Stimulated activated naive CD8-positive, alpha-beta T cell treated with anti-CD3 and anti-CD28 coated beads, Interleukin-15, amount 100 ng/mL, for 72 hours (primary cell): Measurements from ENCODE around the gene ANKS1B.

Source experiments
- ATAC-seq: fragments of 150-1000 bp; cut with Tn5 transposase; 2 replicates; pipeline ENCODE4 v1.10.0; 2021; ENCODE audit warnings: mild to moderate bottlenecking, moderate library complexity
- DNase-seq, 2 donors: peaks; one replicate each; pipeline ENCODE4 v3.0.0; 2021 to 2022
- H3K27ac Mint-ChIP-seq, 2 donors: one replicate each; pipeline ENCODE4 v1.8.0; 2022; ENCODE audit warnings: mild to moderate bottlenecking in 2 of 2, mixed read lengths in 2 of 2, moderate library complexity in 2 of 2
- H3K27me3 Mint-ChIP-seq: one replicate; pipeline ENCODE4 v1.8.0; 2022; ENCODE audit warnings: mixed read lengths
- H3K4me1 Mint-ChIP-seq: one replicate; pipeline ENCODE4 v1.8.0; 2022; ENCODE audit warnings: mild to moderate bottlenecking, mixed read lengths
- H3K4me3 Mint-ChIP-seq, 2 donors: one replicate each; pipeline ENCODE4 v1.8.0; 2022; ENCODE audit warnings: mild to moderate bottlenecking in 2 of 2, mixed read lengths in 2 of 2, moderate library complexity in 1 of 2
- H3K9me3 Mint-ChIP-seq, 2 donors: one replicate each; pipeline ENCODE4 v1.8.0; 2022; ENCODE audit warnings: mixed read lengths in 2 of 2

ANKS1B gene

GRCh38 chr12:99154983-99155336 is 829.8 kb downstream of the ANKS1B start:
- no peak for ATAC-seq
- H3K4me3 Mint-ChIP-seq, result no peak overlapping the region

GRCh38 chr12:99154216-99154982 is 830.3 kb downstream of the ANKS1B start:
- no peaks in the 10 kb centered on the region for H3K27me3 Mint-ChIP-seq

More at GRCh38 chr12:99154983-99155336, 829.8 kb downstream of the ANKS1B start:
- no peak for DNase-seq
- Mint-ChIP-seq H3K4me1 (no peaks in the 10 kb centered on the region), H3K9me3 (no peaks in the 10 kb centered on the region), H3K27ac (no peak overlapping the region), H3K27me3 (no peaks in the 10 kb centered on the region)

GRCh38 chr12:99153293-99153692 is 831.4 kb downstream of the ANKS1B start:
- Mint-ChIP-seq H3K4me1 (no peaks in the 10 kb centered on the region), H3K4me3 (no peak overlapping the region), H3K9me3 (no peaks in the 10 kb centered on the region), H3K27ac (no peak overlapping the region), H3K27me3 (no peaks in the 10 kb centered on the region)
- DNase-seq (no peak), ATAC-seq (no peak)

More at GRCh38 chr12:99154216-99154982, 830.3 kb downstream of the ANKS1B start:
- Mint-ChIP-seq H3K4me3 (no peak overlapping the region), H3K4me1 (no peaks in the 10 kb centered on the region), H3K9me3 (no peaks in the 10 kb centered on the region), H3K27ac (no peak overlapping the region)
- ATAC-seq (no peak), DNase-seq (no peak)

- no peak overlapping the region for H3K27ac Mint-ChIP-seq
- no peaks in the 10 kb centered on the region for H3K9me3 Mint-ChIP-seq
- DNase-seq (no peak), ATAC-seq (no peak)
- no peaks in the 10 kb centered on the region for H3K4me1 Mint-ChIP-seq
- H3K27me3 Mint-ChIP-seq, result no peaks in the 10 kb centered on the region
- no peak overlapping the region for H3K4me3 Mint-ChIP-seq
Observed at GRCh38 chr12:99152337-99152736, 832.4 kb downstream of the ANKS1B start.

GRCh38 chr12:99151744-99152143 is 833.0 kb downstream of the ANKS1B start:
- H3K27ac Mint-ChIP-seq, result no peak overlapping the region
- H3K4me1 Mint-ChIP-seq, result no peaks in the 10 kb centered on the region
- no peak overlapping the region for H3K4me3 Mint-ChIP-seq
- H3K9me3 Mint-ChIP-seq, result no peaks in the 10 kb centered on the region
- no peak for DNase-seq
- H3K27me3 Mint-ChIP-seq, result no peaks in the 10 kb centered on the region
- ATAC-seq, result no peak

GRCh38 chr12:99147130-99147529 is 837.6 kb downstream of the ANKS1B start:
- Mint-ChIP-seq H3K27ac (no peak overlapping the region), H3K4me1 (no peaks in the 10 kb centered on the region), H3K9me3 (peaks cover 7 to 13% of the 10 kb centered on the region in 2 donors), H3K4me3 (no peak overlapping the region), H3K27me3 (no peaks in the 10 kb centered on the region)
- no peak for DNase-seq
- ATAC-seq, result no peak

- no peak overlapping the region for H3K27ac Mint-ChIP-seq
- H3K4me1 Mint-ChIP-seq, result no peaks in the 10 kb centered on the region
- no peaks in the 10 kb centered on the region for H3K27me3 Mint-ChIP-seq
- H3K9me3 Mint-ChIP-seq, result peaks cover 7 to 17% of the 10 kb centered on the region in 2 donors
- no peak overlapping the region for H3K4me3 Mint-ChIP-seq
- DNase-seq (no peak), ATAC-seq (no peak)
Observed at GRCh38 chr12:99146730-99147129, 838.0 kb downstream of the ANKS1B start.

- Mint-ChIP-seq H3K4me1 (no peaks in the 10 kb centered on the region), H3K27ac (no peak overlapping the region), H3K4me3 (no peak overlapping the region), H3K9me3 (peaks cover 7 to 21% of the 10 kb centered on the region in 2 donors), H3K27me3 (no peaks in the 10 kb centered on the region)
- no peak for DNase-seq
- ATAC-seq, result no peak
Observed at GRCh38 chr12:99146185-99146584, 838.6 kb downstream of the ANKS1B start.

- Mint-ChIP-seq H3K4me3 (no peak overlapping the region), H3K27me3 (no peaks in the 10 kb centered on the region), H3K9me3 (peaks cover 7 to 27% of the 10 kb centered on the region in 2 donors), H3K27ac (no peak overlapping the region), H3K4me1 (no peaks in the 10 kb centered on the region)
- no peak for DNase-seq
- ATAC-seq, result no peak
Observed at GRCh38 chr12:99142651-99143050, 842.1 kb downstream of the ANKS1B start.

GRCh38 chr12:99140017-99140720 is 844.6 kb downstream of the ANKS1B start:
- no peaks in the 10 kb centered on the region for H3K27me3 Mint-ChIP-seq
- no peak overlapping the region for H3K27ac Mint-ChIP-seq
- DNase-seq (no peak), ATAC-seq (no peak)
- no peaks in the 10 kb centered on the region for H3K4me1 Mint-ChIP-seq
- no peak overlapping the region for H3K4me3 Mint-ChIP-seq
- H3K9me3 Mint-ChIP-seq, result peaks cover 4 to 30% of the 10 kb centered on the region in 2 donors

GRCh38 chr12:99138393-99138792 is 846.3 kb downstream of the ANKS1B start:
- no peak overlapping the region for H3K27ac Mint-ChIP-seq
- DNase-seq (no peak), ATAC-seq (no peak)
- no peaks in the 10 kb centered on the region for H3K4me1 Mint-ChIP-seq
- H3K4me3 Mint-ChIP-seq, result no peak overlapping the region
- no peaks in the 10 kb centered on the region for H3K27me3 Mint-ChIP-seq
- H3K9me3 Mint-ChIP-seq, result peaks cover 0 to 24% of the 10 kb centered on the region in 2 donors

- Mint-ChIP-seq H3K27ac (no peak overlapping the region), H3K9me3 (peaks cover 0 to 24% of the 10 kb centered on the region in 2 donors), H3K4me3 (no peak overlapping the region), H3K4me1 (no peaks in the 10 kb centered on the region), H3K27me3 (no peaks in the 10 kb centered on the region)
- ATAC-seq, result no peak
- no peak for DNase-seq
Observed at GRCh38 chr12:99137124-99137855, 847.4 kb downstream of the ANKS1B start.

GRCh38 chr12:99136516-99136915 is 848.2 kb downstream of the ANKS1B start:
- ATAC-seq, result no peak
- no peak overlapping the region for H3K4me3 Mint-ChIP-seq
- H3K27ac Mint-ChIP-seq, result no peak overlapping the region
- DNase-seq, result no peak
- H3K9me3 Mint-ChIP-seq, result peaks cover 0 to 16% of the 10 kb centered on the region in 2 donors
- H3K27me3 Mint-ChIP-seq, result no peaks in the 10 kb centered on the region
- H3K4me1 Mint-ChIP-seq, result no peaks in the 10 kb centered on the region

- Mint-ChIP-seq H3K27ac (no peak overlapping the region), H3K27me3 (no peaks in the 10 kb centered on the region), H3K9me3 (peaks cover 0 to 8% of the 10 kb centered on the region in 2 donors), H3K4me3 (no peak overlapping the region), H3K4me1 (no peaks in the 10 kb centered on the region)
- DNase-seq, result no peak
- no peak for ATAC-seq
Observed at GRCh38 chr12:99135376-99135775, 849.4 kb downstream of the ANKS1B start.

GRCh38 chr12:99133401-99133800 is 851.3 kb downstream of the ANKS1B start:
- DNase-seq (no peak), ATAC-seq (no peak)
- peaks cover 8% of the 10 kb centered on the region in 2 donors for H3K9me3 Mint-ChIP-seq
- no peak overlapping the region for H3K4me3 Mint-ChIP-seq
- no peak overlapping the region for H3K27ac Mint-ChIP-seq
- H3K4me1 Mint-ChIP-seq, result no peaks in the 10 kb centered on the region
- H3K27me3 Mint-ChIP-seq, result no peaks in the 10 kb centered on the region

GRCh38 chr12:99131751-99132199 is 853.0 kb downstream of the ANKS1B start:
- no peaks in the 10 kb centered on the region for H3K4me1 Mint-ChIP-seq
- ATAC-seq, result no peak
- no peak overlapping the region for H3K4me3 Mint-ChIP-seq
- DNase-seq, result no peak
- no peaks in the 10 kb centered on the region for H3K27me3 Mint-ChIP-seq
- H3K27ac Mint-ChIP-seq, result no peak overlapping the region
- peaks cover 8% of the 10 kb centered on the region in 2 donors for H3K9me3 Mint-ChIP-seq
